Measurements from ENCODE around the gene EXOG. TPM values are rescaled to one million over a fixed set of nuclear protein-coding genes. Genes with fewer than 3 reads are reported as not detected.
A peak's percentile ranks its signal among the peaks of the same experiment; 100 is the strongest.

The EXOG gene
- total and polyA plus RNA-seq, 2 of the 13 experiments (the other 11 are each of a cell fraction or from before 2014, with no cell fraction given): 5.5 to 9.5 TPM

DNA sequence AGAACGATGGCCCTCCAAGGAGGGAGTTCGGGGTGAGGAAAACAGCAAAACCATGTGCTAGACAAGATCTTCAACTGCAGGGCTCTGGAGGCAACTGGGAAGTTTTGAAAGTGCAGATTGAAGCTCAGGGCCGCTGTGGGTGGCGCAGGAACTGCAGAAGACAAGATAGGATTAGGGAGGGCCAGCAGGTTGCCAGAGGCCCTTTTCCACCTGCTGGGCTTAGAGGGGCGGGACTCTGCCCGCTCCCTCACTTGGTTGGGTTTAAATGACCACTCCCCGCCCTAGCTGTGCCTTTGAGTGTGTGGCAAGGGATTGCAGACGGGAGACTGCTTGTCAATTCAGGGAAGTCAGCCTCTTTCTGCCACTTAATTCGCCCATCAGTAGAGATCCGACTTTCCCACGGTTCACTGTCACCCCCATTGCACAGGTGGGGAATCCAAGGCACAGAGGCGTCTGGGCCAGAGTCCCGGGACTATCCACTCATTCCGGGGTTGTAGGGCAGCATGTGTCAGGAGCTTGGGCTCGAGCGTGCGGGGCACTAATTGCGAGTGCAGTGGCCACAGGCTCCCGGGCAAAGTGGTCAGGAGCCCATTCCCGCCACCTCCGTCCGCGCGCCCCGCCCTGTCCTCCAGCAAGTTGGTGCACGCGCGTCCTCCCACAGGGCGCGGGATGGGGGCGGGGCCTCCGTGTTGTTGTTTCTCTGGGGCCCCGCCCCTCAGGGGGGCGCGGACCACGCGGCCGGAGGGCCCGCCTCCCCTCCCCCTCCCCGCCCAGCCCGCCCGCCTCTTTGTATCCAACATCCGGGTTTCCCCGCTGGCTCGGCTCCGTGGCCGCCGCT, 42.8 kb upstream of the EXOG start, which contains the start of gene ACVR2B:
Gene ACVR2B (plus strand): TSS at position 816 of the 838 bp plus-strand sequence. CDS start 433 bp downstream, outside the sequence.
- peak within 1 kb of the TSS; percentile 86 for H3K27ac ChIP-seq (ENCODE audit: extremely low read length, insufficient read depth, low read length)
- no peaks in the 10 kb centered on the region for H3K27me3 ChIP-seq (ENCODE audit: control insufficient read depth in 1 of 2, insufficient read depth in 2 of 2, low read length in 2 of 2)
- no peaks in the 10 kb centered on the region; a peak in 1 of 5 replicates for H3K36me3 ChIP-seq (replicated peaks in 1 of 2; ENCODE audit: control insufficient read depth in 1 of 2, insufficient read depth in 2 of 2, low read length in 2 of 2)
- FAIRE-seq (no peak), ATAC-seq (peak; percentile 48), DNase-seq (ENCODE audit: low spot score) (peak; percentile 65)
- H3K9me3 ChIP-seq (ENCODE audit: low read length): no peaks in the 10 kb centered on the region
- intact Hi-C loops (cut with micrococcal nuclease; ENCODE audit: unreplicated experiment) (no loop called here), in situ Hi-C loops (cut with HindIII; ENCODE audit: extremely low pct_ligation_motif_present, low pct_unique_long_range_greater_than_20kb) (loop anchor here (25.0 kb wide), 1 partner anchor 316 kb away; the partner anchor contains the start of genes ACAA1 and MYD88)
- BruUV-seq (replicated peaks): TSS peak; percentile 43
- POLR2A ChIA-PET: interaction anchor here (0.6 to 1.4 kb wide), 3 partner anchors 71 to 288 kb away, joined by 3 to 5 read pairs (median 4); partner anchors contain the start of gene XYLB
- H4K20me1 ChIP-seq (ENCODE audit: insufficient read depth, low read length): peaks cover 23% of the 10 kb centered on the region
- peak within 1 kb of the TSS; percentile 97 for H3K4me2 ChIP-seq (ENCODE audit: low read depth, low read length)
- H3K4me3 ChIP-seq (replicated peaks in 1 of 3; ENCODE audit: insufficient read depth in 1 of 3, low read depth in 2 of 3, low read length in 3 of 3): peak within 1 kb of the TSS; percentile 55 to 79 (median 64)
- peaks cover 30% of the 10 kb centered on the region for H3K4me1 ChIP-seq (ENCODE audit: insufficient read depth, low read length)
- H3K9ac ChIP-seq (ENCODE audit: insufficient read depth, low read depth, low read length): peak within 1 kb of the TSS; percentile 94
- H2AFZ ChIP-seq (ENCODE audit: low read length): no peak within 1 kb of the TSS
- WGBS (ENCODE audit: low lambda C conversion rate): 34% methylated on average over 15 of the region's 48 CpGs
- CTCF ChIA-PET (ENCODE audit: low intra/inter-chr PET ratio, low total read pairs): no interaction called here
- peaks cover 38% of the 10 kb centered on the region for H3K79me2 ChIP-seq (ENCODE audit: insufficient read depth, low read length)
- TF ChIP-seq SALL1 (CRISPR knock-in tag; IDR thresholded peaks at IDR 0.05): peak; percentile 43; the same call in 1 of the 2 replicates
- TF ChIP-seq FOXJ3 (CRISPR knock-in tag; IDR thresholded peaks at IDR 0.05; ENCODE audit: borderline replicate concordance): peak; percentile 53; the same call in 1 of the 2 replicates
- TF ChIP-seq ZNF451 (CRISPR knock-in tag; IDR thresholded peaks at IDR 0.05): no peak
- TF ChIP-seq, protein P1, sequence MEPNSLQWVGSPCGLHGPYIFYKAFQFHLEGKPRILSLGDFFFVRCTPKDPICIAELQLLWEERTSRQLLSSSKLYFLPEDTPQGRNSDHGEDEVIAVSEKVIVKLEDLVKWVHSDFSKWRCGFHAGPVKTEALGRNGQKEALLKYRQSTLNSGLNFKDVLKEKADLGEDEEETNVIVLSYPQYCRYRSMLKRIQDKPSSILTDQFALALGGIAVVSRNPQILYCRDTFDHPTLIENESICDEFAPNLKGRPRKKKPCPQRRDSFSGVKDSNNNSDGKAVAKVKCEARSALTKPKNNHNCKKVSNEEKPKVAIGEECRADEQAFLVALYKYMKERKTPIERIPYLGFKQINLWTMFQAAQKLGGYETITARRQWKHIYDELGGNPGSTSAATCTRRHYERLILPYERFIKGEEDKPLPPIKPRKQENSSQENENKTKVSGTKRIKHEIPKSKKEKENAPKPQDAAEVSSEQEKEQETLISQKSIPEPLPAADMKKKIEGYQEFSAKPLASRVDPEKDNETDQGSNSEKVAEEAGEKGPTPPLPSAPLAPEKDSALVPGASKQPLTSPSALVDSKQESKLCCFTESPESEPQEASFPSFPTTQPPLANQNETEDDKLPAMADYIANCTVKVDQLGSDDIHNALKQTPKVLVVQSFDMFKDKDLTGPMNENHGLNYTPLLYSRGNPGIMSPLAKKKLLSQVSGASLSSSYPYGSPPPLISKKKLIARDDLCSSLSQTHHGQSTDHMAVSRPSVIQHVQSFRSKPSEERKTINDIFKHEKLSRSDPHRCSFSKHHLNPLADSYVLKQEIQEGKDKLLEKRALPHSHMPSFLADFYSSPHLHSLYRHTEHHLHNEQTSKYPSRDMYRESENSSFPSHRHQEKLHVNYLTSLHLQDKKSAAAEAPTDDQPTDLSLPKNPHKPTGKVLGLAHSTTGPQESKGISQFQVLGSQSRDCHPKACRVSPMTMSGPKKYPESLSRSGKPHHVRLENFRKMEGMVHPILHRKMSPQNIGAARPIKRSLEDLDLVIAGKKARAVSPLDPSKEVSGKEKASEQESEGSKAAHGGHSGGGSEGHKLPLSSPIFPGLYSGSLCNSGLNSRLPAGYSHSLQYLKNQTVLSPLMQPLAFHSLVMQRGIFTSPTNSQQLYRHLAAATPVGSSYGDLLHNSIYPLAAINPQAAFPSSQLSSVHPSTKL (CRISPR knock-in tag; IDR thresholded peaks at IDR 0.05): 0 out of 2 replicates have a peak, but pooled peaks have one; percentile 8
- no peak for TF ChIP-seq SIX1 (CRISPR knock-in tag; IDR thresholded peaks at IDR 0.05; ENCODE audit: borderline replicate concordance)
- 0 out of 2 replicates have a peak, but pooled peaks have one; percentile 11 for TF ChIP-seq KMT2A (CRISPR knock-in tag; IDR thresholded peaks at IDR 0.05)
- TF ChIP-seq MTA3 (CRISPR knock-in tag; IDR thresholded peaks at IDR 0.05): no peak
- TF ChIP-seq PRPF4 (IDR thresholded peaks at IDR 0.05; ENCODE audit: low read depth, low read length, poor library complexity, severe bottlenecking): no peak
- TF ChIP-seq, protein P2, sequence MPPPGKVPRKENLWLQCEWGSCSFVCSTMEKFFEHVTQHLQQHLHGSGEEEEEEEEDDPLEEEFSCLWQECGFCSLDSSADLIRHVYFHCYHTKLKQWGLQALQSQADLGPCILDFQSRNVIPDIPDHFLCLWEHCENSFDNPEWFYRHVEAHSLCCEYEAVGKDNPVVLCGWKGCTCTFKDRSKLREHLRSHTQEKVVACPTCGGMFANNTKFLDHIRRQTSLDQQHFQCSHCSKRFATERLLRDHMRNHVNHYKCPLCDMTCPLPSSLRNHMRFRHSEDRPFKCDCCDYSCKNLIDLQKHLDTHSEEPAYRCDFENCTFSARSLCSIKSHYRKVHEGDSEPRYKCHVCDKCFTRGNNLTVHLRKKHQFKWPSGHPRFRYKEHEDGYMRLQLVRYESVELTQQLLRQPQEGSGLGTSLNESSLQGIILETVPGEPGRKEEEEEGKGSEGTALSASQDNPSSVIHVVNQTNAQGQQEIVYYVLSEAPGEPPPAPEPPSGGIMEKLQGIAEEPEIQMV (CRISPR knock-in tag; IDR thresholded peaks at IDR 0.05; ENCODE audit: low read depth): 0 out of 2 replicates have a peak, but pooled peaks have one; percentile 29
- no peak for TF ChIP-seq ZSCAN29 (CRISPR knock-in tag; conservative IDR thresholded peaks at IDR 0.05)
- TF ChIP-seq FOXO1 (CRISPR knock-in tag; IDR thresholded peaks at IDR 0.05): peak; percentile 39; the same call in 1 of the 2 replicates
- no peak for TF ChIP-seq MAFF (IDR thresholded peaks at IDR 0.05; ENCODE audit: low read depth, low read length)
- no peak for TF ChIP-seq MZF1 (CRISPR knock-in tag; IDR thresholded peaks at IDR 0.05; ENCODE audit: borderline replicate concordance)
- 0 out of 2 replicates have a peak, but pooled peaks have one; percentile 21 for TF ChIP-seq NFIB (CRISPR knock-in tag; IDR thresholded peaks at IDR 0.05; ENCODE audit: borderline replicate concordance)
- peak; percentile 71 for TF ChIP-seq AGO2 (optimal IDR thresholded peaks at IDR 0.05; ENCODE audit: low read depth, low read length)
- no peak for TF ChIP-seq CHD4 (IDR thresholded peaks at IDR 0.05; ENCODE audit: borderline replicate concordance, low read length)
